HG03139 (cell line): ENCODE data around the gene CGB7.
"Not testable (repeated sequence)": the region's sequence is repeated elsewhere in the genome, so short reads cannot be mapped to it uniquely, and the experiment has no call there.

Experiments used
- ATAC-seq: cut with Tn5 transposase; IDR thresholded peaks from one replicate; pipeline ENCODE4 v1.9.1; 2021; ENCODE audit not compliant: unreplicated experiment

Gene CGB7

DNA sequence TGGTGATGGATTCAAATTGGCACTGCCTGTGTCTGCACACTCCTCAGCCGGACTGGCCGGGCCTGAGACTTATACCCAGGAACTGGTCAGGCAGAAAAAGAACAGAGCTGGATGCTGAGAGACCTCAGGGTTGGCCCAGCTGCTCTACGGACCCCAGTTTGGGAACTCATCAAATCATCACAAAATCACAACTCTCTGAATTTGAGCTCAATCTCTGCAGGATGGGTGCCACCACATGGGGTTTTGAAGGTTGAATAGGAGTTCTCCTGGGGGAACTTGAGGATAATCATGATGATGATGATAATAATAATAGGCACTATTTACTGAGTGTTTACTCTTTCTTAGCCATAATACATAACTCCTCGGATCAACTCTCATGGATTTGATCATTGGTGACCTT is 14.9 kb downstream of the CGB7 start:
- not testable (repeated sequence) for ATAC-seq

DNA sequence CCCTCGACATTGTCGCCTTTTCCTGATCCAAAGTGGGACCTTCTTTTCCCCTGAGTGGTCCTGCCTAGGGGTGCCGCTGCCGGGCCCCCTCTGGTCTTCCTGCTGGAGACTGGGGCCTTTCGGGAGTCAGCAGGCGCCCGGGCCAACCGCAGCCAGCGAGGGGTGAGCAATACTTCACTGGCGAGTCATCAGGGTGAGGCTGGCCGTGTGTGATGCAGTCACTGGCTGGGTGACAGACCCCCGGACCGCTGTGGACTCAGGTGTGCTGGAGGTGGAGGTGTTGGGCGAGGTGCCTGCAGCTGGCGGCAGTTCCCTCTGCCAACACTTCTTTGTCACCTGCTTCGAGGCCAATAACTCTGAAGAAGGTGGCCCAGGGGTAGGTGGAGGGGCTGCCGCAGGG is 15.4 kb downstream of the CGB7 start:
- no peak for ATAC-seq

DNA sequence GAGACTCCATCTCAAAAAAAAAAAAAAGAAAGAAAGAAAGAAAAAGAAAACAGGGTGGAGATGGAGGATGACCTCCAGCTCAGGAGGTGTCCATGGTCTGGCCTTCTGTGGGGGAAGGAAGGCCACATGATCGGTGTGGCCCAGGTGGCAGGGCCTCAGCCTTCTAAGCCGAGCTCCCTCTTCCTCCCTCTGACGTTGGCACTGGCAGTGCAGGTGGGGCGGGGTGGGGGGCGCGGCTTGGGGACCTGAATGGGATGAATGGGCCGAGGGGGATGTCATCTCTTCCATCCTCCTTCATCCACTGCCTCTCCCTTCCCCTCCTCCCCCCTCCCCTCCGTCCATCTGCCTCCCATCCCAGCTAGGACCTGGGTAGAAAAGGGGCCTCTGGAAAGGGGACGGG is 17.8 kb downstream of the CGB7 start:
- not testable (repeated sequence) for ATAC-seq

DNA sequence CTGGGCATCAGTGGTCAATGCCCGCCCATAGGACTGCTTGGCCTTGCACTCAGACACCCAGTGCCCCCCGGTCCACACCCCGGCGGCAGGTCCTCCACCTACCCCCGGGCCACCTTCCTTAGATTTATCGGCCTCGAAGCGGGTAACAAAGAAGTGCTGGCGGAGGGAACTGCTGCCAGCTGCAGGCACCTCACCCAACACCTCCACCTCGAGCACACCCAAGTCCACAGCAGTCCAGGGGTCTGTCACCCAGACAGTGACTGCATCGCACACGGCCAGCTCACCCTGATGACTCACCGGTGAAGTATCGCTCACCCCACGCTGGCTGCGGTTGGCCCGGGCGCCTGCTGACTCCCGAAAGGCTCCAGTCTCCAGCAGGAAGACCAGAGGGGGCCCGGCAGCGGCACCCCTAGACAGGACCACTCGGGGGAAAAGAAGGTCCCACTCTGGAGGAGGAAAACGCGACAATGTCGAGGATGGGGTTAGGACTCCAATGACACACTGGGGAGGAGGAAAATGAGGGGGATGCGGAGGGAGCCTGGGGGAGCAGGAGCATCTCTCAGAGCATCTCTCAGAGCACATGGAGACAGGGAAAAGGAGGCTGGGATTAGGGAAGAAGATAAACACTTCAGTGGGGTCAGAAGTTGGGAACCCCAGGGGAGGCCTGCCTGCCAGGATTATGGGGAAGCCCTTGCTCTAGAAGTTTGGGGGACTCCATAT is 18.8 kb downstream of the CGB7 start:
- not testable (repeated sequence) for ATAC-seq

DNA sequence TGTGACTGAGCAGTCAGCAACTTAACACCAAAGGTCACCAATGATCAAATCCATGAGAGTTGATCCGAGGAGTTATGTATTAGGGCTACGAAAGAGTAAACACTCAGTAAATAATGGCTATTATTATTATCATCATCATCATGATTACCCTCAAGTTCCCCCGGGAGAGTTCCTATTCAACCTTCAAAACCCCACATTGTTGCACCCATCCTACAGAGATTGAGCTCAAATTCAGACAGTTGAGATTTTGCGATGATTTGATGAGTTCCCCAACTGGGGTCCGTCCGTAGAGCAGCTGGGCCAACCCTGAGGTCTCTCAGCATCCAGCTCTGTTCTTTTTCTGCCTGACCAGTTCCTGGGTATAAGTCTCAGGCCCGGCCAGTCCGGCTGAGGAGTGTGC is 19.4 kb downstream of the CGB7 start:
- not testable (repeated sequence) for ATAC-seq

GRCh38 chr19:49036815-49037214 is 20.7 kb downstream of the CGB7 start, which contains the start of gene CGB1:
Gene CGB1, minus strand, starts transcription at chr19:49036895. Its CDS starts 184 bp downstream, at chr19:49036711.
- not testable (repeated sequence) for ATAC-seq

DNA sequence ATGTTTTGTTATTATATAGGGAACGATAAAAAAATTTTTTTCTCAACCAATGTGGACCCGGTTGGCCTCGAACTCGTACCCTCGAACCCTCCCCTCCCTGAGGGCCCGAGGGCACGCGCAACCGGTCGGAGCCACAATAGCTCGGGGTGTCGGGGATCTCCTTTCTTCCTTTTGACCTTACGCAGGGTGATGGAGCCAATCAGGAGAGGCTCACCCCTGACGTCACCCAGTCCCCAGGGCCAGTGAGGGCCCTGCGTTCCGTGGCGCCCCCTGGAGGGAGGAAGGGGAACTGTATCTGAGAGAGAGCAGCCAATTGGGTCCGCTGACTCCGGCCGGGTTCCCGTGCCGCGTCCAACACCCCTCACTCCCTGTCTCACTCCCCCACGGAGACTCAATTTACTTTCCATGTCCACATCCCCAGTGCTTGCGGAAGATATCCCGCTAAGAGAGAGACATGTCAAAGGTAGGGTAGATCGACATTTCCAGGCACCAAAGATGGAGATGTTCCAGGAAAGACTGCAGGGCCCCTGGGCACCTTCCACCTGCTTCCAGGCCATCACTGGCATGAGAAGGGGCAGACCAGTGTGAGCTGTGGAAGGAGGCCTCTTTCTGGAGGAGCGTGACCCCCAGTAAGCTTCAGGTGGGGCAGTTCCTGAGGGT is 25.8 kb downstream of the CGB7 start, which contains the start of gene CGB2:
TSS of gene CGB2 (plus strand) at position 249 of the 660 bp plus-strand sequence. CDS start at position 455, 206 bp downstream.
- ATAC-seq = not testable (repeated sequence)

DNA sequence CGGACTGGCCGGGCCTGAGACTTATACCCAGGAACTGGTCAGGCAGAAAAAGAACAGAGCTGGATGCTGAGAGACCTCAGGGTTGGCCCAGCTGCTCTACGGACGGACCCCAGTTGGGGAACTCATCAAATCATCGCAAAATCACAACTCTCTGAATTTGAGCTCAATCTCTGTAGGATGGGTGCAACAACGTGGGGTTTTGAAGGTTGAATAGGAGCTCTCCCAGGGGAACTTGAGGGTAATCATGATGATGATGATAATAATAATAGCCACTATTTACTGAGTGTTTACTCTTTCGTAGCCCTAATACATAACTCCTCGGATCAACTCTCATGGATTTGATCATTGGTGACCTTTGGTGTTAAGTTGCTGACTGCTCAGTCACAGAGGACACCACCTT is 27.2 kb downstream of the CGB7 start:
- not testable (repeated sequence) for ATAC-seq

DNA sequence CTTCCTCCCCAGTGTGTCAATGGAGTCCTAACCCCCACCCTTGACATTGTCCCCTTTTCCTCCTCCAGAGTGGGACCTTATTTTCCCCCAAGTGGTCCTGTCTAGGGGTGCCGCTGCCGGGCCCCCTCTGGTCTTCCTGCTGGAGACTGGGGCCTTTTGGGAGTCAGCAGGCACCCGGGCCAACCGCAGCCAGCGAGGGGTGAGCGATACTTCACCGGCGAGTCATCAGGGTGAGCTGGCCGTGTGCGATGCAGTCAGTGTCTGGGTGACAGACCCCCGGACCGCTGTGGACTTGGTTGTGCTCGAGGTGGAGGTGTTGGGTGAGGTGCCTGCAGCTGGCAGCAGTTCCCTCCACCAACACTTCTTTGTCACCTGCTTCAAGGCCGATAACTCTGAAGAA is 27.8 kb downstream of the CGB7 start:
- not testable (repeated sequence) for ATAC-seq

GRCh38 chr19:49028686-49029085 is 28.9 kb downstream of the CGB7 start:
- ATAC-seq = not testable (repeated sequence)

DNA sequence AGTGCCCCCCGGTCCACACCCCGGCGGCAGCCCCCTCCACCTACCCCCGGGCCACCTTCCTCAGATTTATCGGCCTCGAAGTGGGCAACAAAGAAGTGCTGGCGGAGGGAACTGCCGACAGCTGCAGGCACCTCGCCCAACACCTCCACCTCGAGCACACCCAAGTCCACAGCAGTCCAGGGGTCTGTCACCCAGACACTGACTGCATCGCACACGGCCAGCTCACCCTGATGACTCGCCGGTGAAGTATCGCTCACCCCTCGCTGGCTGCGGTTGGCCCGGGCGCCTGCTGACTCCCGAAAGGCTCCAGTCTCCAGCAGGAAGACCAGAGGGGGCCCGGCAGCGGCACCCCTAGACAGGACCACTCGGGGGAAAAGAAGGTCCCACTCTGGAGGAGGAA is 31.9 kb downstream of the CGB7 start:
- not testable (repeated sequence) for ATAC-seq

GRCh38 chr19:49025088-49025487 is 32.5 kb downstream of the CGB7 start:
- not testable (repeated sequence) for ATAC-seq

GRCh38 chr19:49024233-49024632 is 33.3 kb downstream of the CGB7 start, which contains the start of gene CGB3:
Gene CGB3, minus strand, starts transcription at chr19:49024333. Its CDS starts 362 bp downstream, at chr19:49023971.
- not testable (repeated sequence) for ATAC-seq

GRCh38 chr19:49022116-49022515 is 35.4 kb downstream of the CGB7 start:
- no peak for ATAC-seq

DNA sequence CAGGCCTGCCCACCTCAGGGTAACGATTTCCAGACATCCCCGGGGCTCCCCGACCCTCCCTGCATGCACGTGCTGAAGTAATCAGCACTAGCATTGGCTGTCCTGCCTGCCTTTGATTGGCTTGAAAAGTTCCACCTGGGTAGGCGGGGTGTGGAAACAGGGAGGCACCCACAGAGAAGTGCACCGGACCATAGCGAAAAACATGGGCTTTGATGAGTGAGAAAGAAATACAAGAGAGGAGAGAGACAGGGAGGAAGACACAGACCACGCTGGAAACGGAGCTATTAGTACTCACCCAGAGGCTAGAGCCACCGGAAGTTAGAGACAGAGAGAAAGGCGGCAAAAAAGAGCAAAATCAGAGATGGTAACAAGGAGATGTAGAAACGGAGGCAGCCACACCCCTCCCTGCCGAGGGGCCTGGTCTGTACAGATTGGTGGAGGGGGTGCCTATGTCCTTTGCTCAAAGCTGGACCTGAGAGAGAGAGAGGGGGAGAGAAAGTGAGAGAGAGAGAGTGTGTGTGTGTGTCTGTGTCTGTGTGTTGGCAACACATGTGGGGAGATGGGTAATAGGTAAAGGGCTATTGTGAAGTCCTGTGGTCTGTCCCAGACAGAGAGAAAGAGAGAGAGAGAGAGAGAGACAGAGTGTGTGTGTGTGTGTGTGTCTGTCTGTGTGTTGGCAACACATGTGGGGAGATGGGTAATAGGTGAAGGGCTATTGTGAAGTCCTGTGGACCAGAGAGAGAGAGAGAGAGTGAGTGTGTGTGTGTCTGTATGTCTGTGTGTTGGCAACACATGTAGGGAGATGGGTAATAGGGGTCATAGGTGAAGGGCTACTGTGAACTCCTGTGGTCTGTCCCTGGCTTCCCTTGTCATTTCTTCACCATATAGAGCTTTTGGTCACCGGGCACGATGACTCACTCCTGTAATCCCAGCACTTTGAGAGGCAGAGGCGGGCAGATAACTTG is 36.3 kb downstream of the CGB7 start:
- no peak for ATAC-seq

DNA sequence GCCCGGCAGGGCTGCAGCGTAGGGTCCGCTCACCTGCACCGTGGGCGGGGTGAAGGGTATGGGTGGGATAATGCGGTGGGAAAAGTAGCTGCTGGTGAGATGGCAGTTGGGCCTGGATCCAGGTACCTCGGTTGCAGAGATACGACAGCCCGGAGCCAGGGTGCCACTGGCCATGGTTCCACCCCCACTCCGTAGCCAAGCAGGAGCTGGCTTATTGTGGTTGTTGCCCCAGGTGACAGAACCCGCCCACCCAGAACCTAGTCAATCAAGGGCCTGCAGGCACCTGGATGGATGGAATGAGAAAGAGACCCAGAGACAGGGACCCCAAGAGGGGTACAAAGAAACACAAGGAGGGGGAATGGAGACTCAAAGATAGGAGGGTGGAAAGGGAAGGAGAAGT is 37.2 kb downstream of the CGB7 start:
- no peak for ATAC-seq

- no peak for ATAC-seq
Observed at GRCh38 chr19:49019242-49019932, 38.2 kb downstream of the CGB7 start.

DNA sequence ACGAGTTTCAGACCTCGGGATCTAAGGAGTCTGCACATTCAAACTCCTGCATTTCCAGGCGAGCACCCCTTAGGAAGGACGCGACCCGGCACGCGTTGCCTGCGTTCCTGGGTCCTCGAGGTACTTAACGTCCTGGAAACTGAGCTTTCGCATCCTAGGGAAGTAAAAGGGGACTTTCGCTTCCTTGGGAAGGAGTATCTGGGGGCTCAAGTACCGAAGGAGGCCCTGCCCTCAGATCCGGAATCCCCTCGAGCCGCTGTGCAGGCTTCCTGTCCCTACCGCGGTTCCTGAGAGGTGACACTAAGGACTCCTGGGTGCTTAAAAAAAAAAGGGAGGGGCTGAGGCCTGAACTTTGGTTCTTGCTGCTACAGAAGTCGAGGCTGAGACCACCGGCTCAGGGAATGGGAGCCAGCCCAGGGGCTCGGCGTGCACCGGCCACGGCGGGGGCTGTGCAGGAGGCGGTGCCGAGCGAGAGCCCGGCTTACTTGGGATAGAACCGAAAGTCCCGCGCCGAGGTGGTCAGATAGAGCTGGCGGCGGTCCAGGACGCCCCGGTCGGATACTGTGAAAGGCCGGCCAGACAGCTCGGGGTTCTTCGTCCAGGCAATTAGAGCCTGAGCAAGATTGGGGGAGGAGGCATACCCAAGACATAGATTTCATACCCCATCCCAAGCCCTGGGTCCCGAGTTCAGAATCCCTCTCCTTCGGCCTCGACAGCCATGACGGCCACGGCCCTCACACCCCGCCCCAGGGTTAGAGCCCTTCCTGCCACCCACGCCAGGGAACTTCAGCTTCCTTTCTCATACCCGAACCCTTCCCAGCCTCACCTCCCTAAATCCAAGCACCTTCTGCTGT is 38.9 kb downstream of the CGB7 start:
- ATAC-seq = not testable (repeated sequence)

- no peak for ATAC-seq
Observed at GRCh38 chr19:49017666-49018351, 39.7 kb downstream of the CGB7 start.
